HepG2 (cell line): ENCODE measurements around the gene STYXL1. TPM values are rescaled to one million over a fixed set of nuclear protein-coding genes. Genes with fewer than 3 reads are reported as not detected.

ENCODE experiments used
- ETS1 ChIP-seq: sonication (generic); formaldehyde crosslinking; IDR thresholded peaks from 2 replicates; pipeline ENCODE4 v1.4.0; 2020; ENCODE audit warnings: missing genetic modification reagents
- FOXP4 ChIP-seq: sonication (generic); formaldehyde crosslinking; IDR thresholded peaks from 2 replicates; pipeline ENCODE4 v1.4.0; 2020; ENCODE audit warnings: missing genetic modification reagents
- HHEX ChIP-seq: IDR thresholded peaks from 2 replicates; pipeline ENCODE4 v1.6.1; 2016; ENCODE audit warnings: control low read depth
- HNF4G ChIP-seq, 2 experiments: sonication (generic) in 1 of 2; formaldehyde crosslinking in 1 of 2; IDR thresholded peaks; 2 replicates each; pipeline versions ENCODE4 v1.4.0 to v1.6.1; 2011 to 2020; ENCODE audit warnings: borderline replicate concordance in 2 of 2, low read depth in 2 of 2, mild to moderate bottlenecking in 2 of 2, low read length in 1 of 2, missing genetic modification reagents in 1 of 2, moderate library complexity in 1 of 2
- JUND ChIP-seq: sonication (generic); formaldehyde crosslinking; IDR thresholded peaks from 2 replicates; pipeline ENCODE4 v1.8.0; 2022; ENCODE audit warnings: mild to moderate bottlenecking, missing genetic modification reagents
- POLR2A ChIP-seq, 2 experiments: IDR thresholded peaks; 2 replicates each; pipeline ENCODE4 v1.6.1; 2011; ENCODE audit warnings: low read depth in 2 of 2, low read length in 2 of 2, mild to moderate bottlenecking in 1 of 2, moderate library complexity in 1 of 2; ENCODE audit not compliant: insufficient read depth in 1 of 2
- SIX4 ChIP-seq: sonication (generic); formaldehyde crosslinking; IDR thresholded peaks from 2 replicates; pipeline ENCODE4 v1.4.0; 2020; ENCODE audit warnings: missing genetic modification reagents
- TAF1 ChIP-seq: sonication (generic); formaldehyde crosslinking; IDR thresholded peaks from 2 replicates; pipeline ENCODE4 v1.4.0; 2020; ENCODE audit warnings: missing genetic modification reagents
- ZBTB7B ChIP-seq: sonication (generic); formaldehyde crosslinking; IDR thresholded peaks from 2 replicates; pipeline ENCODE4 v1.4.0; 2020; ENCODE audit warnings: missing genetic modification reagents
- ZNF609 ChIP-seq: sonication (generic); formaldehyde crosslinking; IDR thresholded peaks from 2 replicates; pipeline ENCODE4 v1.4.0; 2020; ENCODE audit warnings: mild to moderate bottlenecking, missing genetic modification reagents, borderline replicate concordance
- ZNF747 ChIP-seq: sonication (generic); formaldehyde crosslinking; IDR thresholded peaks from 2 replicates; pipeline ENCODE4 v1.8.1; 2023; ENCODE audit warnings: missing genetic modification reagents, mild to moderate bottlenecking, borderline replicate concordance
- ZNF75D ChIP-seq: sonication (generic); formaldehyde crosslinking; IDR thresholded peaks from 2 replicates; pipeline ENCODE4 v1.8.1; 2023; ENCODE audit warnings: missing genetic modification reagents, mild to moderate bottlenecking, borderline replicate concordance
- polyA plus RNA-seq, 8 experiments: library from polyadenylated mRNA; depleted of rRNA in 3 of 8; stranded (reverse) in 7 of 8; unstranded in 1 of 8; fragments of >200 nt; fragmentation: Illumina TruSeq in 4 of 8; extraction: Trizol in 4 of 8; gene quantifications; 2 replicates each; pipeline versions ENCODE4 v1.2.1 to v1.2.3, GENCODE V29; 2011 to 2016; ENCODE audit warnings: low read depth in 4 of 8, missing spikeins in 1 of 8, mixed read lengths in 1 of 8; ENCODE audit not compliant: insufficient read depth in 1 of 8
- total RNA-seq, 5 experiments: library from RNA; depleted of rRNA; stranded (reverse); fragments of >200 nt; fragmentation: Illumina TruSeq; extraction: Trizol; gene quantifications; 2 replicates each; pipeline ENCODE4 v1.2.3, GENCODE V29; 2016; ENCODE audit warnings: low read depth in 1 of 5
- TF ChIP-seq, protein P1 (sequence below): sonication (generic); formaldehyde crosslinking; IDR thresholded peaks from 2 replicates; pipeline ENCODE4 v1.8.0; 2022; ENCODE audit warnings: mild to moderate bottlenecking, missing genetic modification reagents; ENCODE audit not compliant: insufficient replicate concordance
- TF ChIP-seq, protein P2 (sequence below): sonication (generic); formaldehyde crosslinking; IDR thresholded peaks from 2 replicates; pipeline ENCODE4 v1.4.0; 2020; ENCODE audit warnings: missing genetic modification reagents

Gene STYXL1
- total and polyA plus RNA-seq, 2 of the 13 experiments (the other 11 are each of a cell fraction or from before 2014, with no cell fraction given) = 23.9 to 38.3 TPM

DNA sequence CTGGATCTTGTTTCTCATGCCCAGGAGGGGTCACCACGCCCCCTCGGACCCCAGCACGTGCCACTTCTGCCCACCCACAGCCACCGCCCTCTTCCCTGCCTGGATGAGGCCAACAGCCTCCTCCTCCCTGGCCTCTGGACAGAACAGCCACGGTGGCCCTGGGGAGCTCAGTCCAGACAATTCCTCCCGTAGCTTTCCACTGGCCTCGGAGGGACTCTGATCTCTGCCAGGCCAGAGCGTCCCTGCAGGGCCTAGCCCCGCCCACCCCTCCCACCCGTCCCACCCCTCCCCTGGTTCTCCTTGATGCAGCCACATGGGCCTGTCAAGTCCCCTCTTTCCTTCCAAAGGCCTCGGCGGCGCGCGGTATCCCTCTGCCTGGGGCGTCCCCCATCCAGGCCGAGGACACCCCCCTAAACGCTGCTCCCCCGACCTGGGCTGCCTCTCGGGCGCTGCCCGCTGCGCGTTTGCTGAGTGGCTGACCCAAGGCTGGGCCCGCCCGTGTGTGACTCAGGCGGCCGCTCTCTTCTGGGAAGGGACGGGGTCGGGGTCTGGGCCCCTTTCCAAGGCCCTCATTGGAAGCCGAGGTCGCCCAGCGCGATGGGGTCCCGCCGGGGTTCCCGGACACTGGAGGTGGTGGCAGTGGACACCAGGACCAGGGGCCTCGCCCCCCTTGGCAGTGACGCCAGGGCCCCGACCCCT, 54.0 kb downstream of the STYXL1 start (continued):
- TF ChIP-seq, protein P1, sequence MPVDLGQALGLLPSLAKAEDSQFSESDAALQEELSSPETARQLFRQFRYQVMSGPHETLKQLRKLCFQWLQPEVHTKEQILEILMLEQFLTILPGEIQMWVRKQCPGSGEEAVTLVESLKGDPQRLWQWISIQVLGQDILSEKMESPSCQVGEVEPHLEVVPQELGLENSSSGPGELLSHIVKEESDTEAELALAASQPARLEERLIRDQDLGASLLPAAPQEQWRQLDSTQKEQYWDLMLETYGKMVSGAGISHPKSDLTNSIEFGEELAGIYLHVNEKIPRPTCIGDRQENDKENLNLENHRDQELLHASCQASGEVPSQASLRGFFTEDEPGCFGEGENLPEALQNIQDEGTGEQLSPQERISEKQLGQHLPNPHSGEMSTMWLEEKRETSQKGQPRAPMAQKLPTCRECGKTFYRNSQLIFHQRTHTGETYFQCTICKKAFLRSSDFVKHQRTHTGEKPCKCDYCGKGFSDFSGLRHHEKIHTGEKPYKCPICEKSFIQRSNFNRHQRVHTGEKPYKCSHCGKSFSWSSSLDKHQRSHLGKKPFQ (CRISPR knock-in tag) = peak; percentile 66
- TF ChIP-seq, protein P2, sequence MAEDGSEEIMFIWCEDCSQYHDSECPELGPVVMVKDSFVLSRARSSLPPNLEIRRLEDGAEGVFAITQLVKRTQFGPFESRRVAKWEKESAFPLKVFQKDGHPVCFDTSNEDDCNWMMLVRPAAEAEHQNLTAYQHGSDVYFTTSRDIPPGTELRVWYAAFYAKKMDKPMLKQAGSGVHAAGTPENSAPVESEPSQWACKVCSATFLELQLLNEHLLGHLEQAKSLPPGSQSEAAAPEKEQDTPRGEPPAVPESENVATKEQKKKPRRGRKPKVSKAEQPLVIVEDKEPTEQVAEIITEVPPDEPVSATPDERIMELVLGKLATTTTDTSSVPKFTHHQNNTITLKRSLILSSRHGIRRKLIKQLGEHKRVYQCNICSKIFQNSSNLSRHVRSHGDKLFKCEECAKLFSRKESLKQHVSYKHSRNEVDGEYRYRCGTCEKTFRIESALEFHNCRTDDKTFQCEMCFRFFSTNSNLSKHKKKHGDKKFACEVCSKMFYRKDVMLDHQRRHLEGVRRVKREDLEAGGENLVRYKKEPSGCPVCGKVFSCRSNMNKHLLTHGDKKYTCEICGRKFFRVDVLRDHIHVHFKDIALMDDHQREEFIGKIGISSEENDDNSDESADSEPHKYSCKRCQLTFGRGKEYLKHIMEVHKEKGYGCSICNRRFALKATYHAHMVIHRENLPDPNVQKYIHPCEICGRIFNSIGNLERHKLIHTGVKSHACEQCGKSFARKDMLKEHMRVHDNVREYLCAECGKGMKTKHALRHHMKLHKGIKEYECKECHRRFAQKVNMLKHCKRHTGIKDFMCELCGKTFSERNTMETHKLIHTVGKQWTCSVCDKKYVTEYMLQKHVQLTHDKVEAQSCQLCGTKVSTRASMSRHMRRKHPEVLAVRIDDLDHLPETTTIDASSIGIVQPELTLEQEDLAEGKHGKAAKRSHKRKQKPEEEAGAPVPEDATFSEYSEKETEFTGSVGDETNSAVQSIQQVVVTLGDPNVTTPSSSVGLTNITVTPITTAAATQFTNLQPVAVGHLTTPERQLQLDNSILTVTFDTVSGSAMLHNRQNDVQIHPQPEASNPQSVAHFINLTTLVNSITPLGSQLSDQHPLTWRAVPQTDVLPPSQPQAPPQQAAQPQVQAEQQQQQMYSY (CRISPR knock-in tag) = peak; percentile 89
- TF ChIP-seq JUND (CRISPR knock-in tag) = no peak
- TF ChIP-seq FOXP4 (CRISPR knock-in tag) = peak; percentile 18; the same call in 1 of the 2 replicates
- TF ChIP-seq ZNF747 (CRISPR knock-in tag) = no peak
- TF ChIP-seq HNF4G (IDR thresholded peaks at IDR 0.05; ENCODE audit: borderline replicate concordance, low read depth, low read length) = peak; percentile 43; the same call in 1 of the 2 replicates
- no peak for TF ChIP-seq HNF4G (CRISPR knock-in tag; IDR thresholded peaks at IDR 0.05; ENCODE audit: borderline replicate concordance, low read depth)
- TF ChIP-seq HHEX (CRISPR knock-in tag) = no peak
- TF ChIP-seq ZNF609 = peak; percentile 47; the same call in 1 of the 2 replicates
- no peak for TF ChIP-seq SIX4
- no peak for TF ChIP-seq ETS1 (CRISPR knock-in tag)
- no peak for TF ChIP-seq ZNF75D (CRISPR knock-in tag)
- peak; percentile 72; the same call in 1 of the 2 replicates for TF ChIP-seq ZBTB7B
- TF ChIP-seq POLR2A (IDR thresholded peaks at IDR 0.05; ENCODE audit: insufficient read depth in 1 of 2, low read depth in 2 of 2, low read length in 2 of 2) = peak in 1 of 2 experiments; percentile 44; a peak in 2 of 4 replicates
- TF ChIP-seq TAF1 = peak; percentile 44; the same call in 1 of the 2 replicates
